ENCODE results near the gene GFOD2.

Gene GFOD2

DNA sequence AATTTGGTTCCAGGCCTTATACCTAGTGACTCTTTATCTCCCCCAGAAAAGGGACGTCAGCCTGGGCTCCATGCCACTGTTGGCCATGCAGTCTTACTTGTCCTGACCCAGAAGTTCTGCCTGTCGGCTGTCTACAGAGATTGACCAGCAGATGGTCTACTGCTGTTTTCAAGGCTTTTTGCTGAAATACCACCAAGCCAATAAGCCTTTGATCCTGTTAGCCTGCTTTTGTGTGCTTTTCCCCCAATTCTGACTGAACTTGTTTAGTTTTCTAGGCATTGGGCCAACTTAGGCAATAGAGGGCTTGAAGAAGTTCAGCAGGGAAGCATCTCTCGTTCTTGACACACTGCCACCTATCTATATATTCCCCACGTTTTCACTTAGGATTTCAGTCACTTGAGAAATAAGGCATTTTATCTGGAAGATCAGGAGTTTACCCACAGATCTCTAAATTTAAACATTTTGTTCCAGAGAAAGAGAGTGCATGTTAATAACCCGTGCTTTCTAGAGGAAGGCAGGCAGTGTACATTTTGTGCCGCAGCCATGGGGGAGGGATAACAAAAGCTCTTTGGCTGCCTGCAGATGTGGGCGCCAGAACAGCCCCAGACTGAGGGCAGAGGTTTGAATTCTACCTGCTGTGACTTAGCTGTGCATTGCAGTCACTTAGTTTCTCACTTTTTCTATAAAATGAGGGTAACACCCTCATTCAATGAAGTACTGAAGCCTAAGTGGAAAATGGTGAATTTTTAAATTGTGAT lies 86.5 kb downstream of the GFOD2 start:
- DNase-seq, result no peak

DNA sequence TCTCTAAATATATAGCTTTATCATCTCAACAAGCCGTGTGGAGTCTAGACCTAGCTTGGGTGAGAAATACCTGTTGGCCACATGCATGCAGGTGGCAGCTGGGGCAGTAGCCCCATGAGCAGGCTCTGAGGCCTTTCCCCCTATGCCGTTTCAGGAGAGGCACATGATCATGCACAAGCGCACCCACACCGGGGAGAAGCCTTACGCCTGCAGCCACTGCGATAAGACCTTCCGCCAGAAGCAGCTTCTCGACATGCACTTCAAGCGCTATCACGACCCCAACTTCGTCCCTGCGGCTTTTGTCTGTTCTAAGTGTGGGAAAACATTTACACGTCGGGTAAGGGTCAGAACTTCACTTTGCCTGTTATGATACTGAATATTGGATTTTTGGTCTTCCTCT lies 90.9 kb downstream of the GFOD2 start:
- DNase-seq, result no peak

Data from RPMI8226 (cell line).